NCI-H1092 treated with DMSO at 0.1 percent for 48 hours (cell line): Measurements from ENCODE around the gene CDH6.

Experiments
- DNase-seq: peaks from one replicate; lab custom pipeline; 2025; lab: John Stamatoyannopoulos, UW

The CDH6 gene

DNA sequence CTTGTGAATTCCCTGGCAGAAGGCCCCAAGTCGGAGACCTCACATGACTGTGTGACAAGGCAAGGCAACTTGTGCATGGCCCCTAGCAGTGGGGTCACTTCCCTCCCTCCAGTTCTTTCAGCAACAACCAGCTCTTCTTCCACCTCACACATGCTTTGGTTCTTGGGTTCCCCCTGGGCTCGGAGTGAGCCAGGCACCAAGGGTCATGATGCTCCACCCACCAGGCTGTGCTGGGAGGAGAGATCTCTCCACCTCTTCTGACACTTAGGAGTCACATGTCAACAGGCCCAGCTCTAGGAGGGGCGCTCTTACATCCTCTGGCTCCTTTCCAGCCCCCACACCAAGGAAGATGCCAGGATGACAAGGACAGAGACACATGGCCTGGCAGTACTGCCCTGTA lies 56.7 kb downstream of the CDH6 start:
- DNase-seq: no peak

DNA sequence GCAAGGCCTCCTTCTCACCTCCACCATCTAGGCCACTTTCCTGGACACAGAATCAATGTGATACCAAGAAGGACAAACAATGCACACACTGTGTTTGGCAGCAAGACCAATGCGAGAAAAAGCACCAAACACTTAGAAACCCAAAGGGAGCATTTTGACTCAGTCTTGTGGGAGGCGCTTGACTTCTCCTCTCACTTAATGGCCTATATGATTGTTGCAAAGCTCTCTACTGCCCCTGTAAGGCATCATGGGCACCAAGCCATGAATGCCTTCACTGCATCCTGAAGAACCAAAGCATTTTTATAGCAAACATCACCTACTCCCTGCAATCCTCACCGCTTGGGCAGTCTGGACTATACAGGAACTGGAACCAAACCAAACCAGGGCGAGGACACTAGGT lies 57.5 kb downstream of the CDH6 start:
- no peak for DNase-seq

DNA sequence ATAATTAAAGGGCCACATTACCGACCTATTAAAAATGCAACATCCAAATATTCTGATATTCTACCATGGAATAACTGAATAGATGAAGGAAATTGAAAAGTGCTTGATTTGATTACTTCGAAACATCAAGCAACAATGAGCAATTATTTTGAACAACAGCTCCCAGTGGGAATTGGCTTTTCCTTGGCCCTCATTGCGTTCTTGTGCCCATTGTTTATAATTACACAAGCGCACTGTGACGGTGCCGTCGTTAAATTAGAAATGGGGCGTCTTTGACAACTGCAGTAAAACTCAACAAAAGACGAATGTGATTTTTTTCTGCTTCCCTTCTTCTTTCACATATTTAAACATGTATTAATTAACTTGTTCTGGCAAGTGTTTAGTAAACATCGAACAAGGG lies 61.6 kb downstream of the CDH6 start:
- no peak for DNase-seq

DNA sequence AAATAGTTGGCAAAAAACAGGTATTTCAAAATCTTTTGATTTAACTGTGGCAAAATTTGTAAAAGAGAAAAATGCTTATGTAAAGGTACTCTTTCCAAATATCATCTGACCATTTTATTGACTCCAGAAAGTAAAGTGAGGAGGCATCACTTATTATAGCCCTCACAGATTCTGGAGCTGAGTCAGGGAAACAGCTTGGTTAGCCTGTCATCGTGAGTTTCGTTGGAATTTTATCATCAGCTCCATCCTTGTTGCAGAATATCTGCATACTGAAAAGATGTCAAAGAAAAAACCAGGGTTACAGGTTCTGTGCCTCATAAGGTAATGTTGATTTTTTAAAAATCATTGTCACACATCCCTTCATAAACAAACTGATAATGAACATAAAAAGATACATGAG lies 74.8 kb downstream of the CDH6 start:
- no peak for DNase-seq

DNA sequence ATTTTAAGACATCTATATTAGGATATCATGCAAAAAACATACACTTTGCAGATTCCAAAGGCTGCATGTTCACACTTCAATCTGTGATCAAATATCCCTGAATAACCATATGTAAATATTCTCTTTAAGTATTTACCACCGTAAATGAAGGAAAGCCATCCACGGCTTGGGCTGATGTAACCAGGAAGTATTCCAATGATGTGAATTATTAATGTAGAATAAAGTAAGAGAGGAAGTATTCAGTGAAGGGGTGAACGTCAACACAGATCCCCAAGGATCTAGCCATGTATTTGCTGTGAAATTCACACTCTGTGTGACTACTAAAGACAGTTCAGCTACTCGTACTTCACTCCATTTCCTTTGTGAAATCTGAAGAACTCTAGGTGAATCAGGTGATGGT lies 75.2 kb downstream of the CDH6 start:
- DNase-seq: no peak

DNA sequence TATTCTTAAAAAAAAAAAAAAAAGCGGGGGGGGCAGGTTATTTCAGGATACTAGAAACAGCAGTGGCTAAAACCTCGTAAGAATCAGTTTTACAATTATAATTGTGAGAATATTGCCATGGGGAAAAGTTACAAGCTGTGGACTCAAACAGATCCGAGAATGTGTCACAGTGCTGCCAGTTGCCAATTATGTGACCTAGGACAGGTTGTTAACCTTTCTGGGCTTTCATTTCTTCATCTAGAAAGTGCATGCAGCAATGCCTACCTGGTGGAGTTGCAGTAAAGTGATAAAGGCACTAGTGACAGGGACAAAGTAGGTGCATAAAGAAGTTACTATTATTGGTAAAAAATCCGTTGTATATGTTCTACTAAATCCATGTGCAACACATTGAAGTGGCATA lies 75.8 kb downstream of the CDH6 start:
- no peak for DNase-seq

DNA sequence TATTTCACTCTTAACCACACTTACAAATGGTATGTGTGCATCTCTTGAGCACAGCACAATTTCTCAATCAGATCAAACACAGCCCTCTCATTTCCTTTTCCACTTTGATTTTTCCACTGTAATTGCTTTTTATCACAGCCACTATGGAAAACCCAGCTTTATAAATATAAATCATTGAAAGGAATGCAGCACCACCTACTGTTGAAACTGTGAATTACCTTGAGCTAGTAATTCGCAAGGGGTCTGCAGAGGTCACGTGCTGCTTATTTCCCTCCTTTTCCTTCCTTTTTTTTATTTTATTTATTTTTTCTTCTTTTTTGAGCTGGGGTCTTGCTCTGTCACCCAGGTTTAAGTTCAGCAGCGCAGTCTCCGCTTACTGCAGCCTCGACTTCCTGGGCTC lies 76.9 kb downstream of the CDH6 start:
- peak; percentile 21 for DNase-seq

DNA sequence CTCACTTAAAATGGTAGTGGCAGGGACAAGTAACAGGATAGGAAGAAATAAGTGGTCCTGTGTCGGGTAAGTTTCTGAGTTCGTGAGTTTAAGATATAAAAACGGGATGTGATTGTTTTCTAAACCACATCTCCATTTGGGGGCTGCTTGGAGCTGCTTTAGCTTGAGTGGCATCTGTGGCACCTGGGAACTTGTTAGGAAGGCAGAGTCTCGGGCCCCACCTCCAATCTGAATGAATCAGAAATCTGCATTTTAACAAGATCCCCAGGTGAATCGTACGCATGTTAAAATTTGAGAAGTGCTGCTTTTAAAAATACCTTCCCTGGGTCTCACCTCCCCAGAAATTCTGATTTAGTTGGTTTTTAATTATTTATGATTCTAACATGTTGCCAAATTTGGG lies 78.1 kb downstream of the CDH6 start:
- DNase-seq: no peak

DNA sequence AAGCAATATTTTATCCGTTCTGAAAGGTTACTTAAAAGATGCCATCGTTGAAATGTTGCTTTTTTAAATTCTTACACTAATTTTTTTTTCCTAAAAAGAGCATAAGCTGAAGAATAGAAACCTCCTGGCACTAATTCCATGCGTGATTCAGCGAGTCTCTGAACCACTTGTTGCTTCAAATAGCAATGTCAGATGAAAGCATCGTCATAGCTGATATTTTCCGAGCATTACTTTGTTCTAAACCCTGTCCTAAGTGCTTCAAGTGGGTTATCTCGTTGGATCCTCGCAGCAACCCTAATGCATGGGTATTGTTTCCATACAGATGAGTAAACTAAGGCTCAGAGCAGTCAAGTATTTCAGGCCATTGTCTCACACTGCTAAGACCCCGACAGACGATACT lies 79.7 kb downstream of the CDH6 start:
- no peak for DNase-seq

DNA sequence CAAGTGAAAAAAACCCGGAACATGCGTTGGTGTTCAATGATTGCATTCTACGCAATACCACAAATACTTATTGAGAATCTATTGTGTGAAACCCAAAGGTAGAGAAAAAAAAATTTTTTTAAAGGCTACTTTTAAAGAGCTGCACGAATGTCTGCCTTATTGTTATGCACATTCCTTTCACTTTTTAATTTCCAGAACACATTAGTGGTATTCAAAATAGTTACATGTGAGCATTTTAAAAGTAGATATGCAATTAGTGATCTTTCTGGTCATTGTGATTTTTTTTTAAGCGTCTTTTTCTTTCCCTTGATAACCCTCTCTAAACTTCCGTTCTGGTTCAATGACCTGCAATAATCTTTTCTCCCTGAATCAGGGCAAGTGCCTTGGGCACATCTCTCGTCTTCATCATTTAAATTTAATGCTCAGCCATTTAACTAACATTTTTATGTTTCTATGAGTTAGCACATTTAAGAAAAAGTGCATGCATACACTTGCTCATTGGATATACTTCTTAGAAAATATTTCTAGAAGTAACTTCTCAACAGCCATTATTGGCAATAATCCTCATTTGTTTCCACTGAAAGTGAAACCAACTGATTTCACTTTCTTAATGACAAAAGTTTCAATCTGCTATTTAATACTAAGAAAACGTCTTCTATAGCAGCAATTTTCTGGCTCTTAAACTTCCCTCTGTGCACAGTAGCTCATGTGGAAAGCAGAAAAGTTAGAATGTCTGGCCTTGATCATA lies 80.3 kb downstream of the CDH6 start:
- DNase-seq: no peak

DNA sequence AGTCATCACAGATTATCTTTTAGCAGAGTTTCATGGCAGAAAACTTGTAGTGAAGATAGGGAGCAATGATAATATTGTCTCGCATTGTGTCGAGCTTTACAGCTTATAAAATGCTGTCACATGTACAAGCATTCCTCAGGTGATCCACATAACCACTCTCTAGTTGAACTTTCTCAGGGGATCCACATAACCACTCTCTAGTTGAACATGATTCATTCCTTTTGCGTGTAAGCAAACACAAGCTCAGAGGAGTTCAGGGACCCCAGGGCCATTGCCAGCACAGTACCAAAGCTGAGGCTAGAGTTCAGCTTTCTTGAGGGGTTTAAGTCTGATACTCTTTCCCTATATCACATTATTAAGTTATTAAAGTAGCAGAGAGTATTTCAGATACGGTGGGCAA lies 86.7 kb downstream of the CDH6 start:
- no peak for DNase-seq

DNA sequence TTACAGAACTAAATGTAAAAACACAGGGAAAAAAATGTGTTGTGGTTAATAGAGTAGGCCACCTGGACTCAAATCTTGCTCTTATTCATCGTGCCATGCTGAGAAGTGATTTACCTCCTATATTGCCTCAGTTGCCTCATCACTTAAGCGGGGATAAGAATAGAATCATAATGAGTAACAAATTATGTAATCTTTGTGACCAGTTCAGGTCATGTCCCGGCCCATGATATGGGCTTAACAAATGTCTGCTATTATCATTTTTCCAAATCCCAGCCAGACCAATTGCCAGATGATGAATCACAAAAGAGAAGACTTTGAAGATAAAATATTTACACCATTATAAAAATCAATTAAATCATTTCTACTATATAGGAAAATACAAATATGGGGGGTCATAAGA lies 89.8 kb downstream of the CDH6 start:
- no peak for DNase-seq

DNA sequence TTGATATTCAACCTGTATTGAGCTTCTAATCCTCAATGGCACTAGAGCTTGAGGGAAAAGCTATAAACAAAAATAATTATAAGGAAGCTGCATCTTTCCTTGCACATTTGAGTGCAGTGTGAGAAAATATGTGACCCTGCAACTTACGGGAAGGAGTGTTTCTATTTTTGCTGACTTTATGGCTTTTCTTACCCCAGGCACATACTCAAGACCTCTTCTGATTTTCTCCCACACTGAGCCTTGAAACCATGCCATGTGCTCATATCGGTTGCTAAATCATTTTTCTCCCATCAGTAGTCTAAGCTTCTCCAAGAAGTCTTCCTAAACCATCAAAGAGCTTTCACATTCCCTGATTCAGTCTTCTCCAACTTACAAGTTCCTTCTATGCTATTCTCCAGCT lies 91.5 kb downstream of the CDH6 start:
- DNase-seq: no peak

DNA sequence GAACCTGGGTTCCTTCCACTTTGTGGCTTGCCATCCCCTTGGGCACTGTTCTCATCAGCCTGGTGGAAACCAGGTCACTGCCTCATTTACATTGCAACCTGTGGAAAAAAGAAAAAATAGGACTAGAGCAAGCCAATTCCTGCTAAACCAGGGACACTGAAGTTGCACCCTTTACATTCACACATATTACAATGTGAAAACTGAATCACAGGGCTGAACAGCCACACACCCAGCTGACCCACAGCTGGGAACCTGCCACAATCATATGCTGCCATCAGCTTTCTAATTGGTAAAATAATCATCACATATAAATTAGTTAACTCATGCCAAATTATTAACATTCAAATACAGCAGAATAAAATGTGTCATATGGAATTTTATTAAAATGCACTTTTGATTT lies 94.5 kb downstream of the CDH6 start:
- no peak for DNase-seq

DNA sequence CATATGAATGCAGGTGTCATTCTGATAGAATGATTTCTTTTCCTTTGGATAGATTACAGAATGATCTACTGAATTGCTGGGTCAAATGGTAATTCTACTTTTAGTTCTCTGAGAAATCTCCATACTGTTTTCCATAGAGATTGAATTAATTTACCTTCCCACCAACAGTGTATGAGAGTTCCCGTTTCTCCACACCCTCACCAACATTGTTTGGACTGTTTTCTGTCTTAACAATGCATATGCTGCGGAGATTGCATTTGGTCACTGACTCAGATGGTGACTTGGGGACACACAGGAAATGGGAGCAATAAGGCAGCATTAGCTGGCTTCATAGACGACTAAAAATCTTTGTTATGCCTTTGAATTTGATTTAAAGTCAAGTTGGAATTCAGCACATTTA lies 95.9 kb downstream of the CDH6 start:
- DNase-seq: no peak

DNA sequence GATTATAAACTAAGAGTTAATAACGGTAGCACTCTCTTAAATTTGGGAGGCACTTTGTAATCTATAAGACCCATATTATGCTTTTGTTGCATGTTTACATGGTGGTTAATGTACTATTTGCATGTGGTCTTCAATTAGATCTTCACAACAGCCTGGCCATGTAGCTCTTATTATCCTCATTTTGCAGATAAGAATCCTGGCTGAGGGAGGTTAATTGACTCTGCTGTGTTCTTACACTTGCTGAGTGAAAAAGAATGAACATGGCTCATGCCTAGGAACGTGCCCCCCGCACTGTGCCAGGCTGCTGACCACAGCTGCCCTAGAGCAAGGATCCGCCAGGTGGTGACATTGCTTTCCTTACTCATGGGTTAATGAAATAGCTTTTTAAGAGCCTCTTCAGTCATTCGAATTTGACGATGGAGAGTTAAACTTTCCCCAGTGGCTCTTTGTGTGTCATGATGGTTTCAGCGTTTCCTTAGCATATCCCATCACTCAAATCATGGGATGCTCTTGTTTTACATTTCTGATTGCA lies 97.9 kb downstream of the CDH6 start:
- no peak for DNase-seq

DNA sequence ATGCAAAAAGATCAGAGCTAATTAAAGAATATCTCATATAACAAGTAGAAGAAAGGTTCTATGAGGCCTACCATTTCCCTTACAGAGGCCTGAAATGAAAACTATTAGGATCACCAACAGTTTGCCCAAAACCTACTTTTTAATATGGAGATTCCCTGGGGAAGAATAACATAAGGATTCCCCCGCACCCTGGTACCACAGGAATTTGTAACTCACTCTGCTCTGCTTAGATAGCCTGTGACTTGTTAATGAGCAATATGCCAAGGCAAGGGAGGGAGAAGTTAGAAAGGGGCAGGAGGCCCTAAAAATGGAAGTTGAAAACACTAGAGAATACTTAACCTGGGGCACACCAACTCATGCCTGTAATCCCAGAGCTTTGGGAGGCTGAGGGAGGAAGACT lies 107.0 kb downstream of the CDH6 start:
- no peak for DNase-seq

DNA sequence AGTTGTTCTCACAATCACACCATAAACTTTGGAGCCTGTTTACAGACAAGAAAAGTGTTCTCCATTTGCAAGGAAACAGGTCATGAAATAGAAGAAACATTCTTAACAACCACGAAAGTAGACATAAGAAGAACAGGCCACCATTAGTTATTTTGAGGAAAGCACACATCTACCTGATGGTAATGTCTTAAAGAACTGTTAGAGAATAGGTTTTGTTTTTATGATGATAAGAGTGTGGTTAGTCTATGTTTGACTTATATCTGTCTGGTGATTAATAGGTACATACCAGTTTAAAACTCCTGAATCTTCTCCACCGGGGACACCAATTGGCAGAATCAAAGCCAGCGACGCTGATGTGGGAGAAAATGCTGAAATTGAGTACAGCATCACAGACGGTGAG lies 108.3 kb downstream of the CDH6 start:
- no peak for DNase-seq

DNA sequence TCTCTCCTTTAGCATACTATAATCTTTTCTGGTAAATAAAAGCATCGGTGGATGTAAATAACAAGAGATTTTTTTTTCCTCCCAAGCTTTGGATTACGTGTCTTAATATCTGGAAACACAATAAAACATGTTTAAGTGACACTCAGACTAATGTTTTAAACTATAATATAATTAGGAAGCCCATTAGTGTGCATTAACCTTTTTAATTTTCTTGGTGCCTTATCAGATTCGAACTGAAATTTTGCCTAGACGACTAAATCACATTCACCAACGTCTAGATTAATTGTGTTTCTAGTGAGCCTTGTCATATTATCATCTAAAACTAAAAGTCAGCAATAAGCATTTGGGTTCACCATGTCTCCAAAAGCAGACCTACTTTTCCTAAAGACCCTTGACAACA lies 110.2 kb downstream of the CDH6 start:
- DNase-seq: no peak

DNA sequence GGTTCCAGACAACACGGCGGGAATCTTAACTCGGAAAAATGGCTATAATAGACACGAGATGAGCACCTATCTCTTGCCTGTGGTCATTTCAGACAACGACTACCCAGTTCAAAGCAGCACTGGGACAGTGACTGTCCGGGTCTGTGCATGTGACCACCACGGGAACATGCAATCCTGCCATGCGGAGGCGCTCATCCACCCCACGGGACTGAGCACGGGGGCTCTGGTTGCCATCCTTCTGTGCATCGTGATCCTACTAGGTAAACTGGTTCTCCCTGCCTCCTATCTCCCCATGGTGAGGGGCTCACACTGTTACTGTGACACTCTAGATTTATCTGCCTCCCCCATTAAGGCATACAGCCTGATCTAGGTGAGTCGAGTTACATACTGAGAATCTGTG lies 124.2 kb downstream of the CDH6 start:
- no peak for DNase-seq

DNA sequence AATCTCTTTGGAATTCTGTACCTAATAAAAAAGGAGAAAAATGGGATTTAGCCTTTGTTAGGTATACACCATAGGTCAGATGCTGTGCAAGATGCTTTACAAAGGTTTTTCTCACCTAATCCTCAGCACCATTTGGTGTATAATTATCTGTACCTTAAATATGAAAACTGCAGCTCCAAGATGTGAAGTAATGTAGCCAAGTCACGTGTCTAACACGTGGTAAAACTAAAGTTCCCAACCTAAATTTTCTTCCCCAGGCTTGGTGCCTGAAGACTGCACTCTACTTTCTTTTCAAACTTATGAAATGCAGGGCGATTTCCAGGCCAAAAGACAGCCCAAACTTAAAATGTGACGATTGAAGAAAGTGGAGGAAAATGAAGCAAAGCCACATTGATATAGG lies 125.8 kb downstream of the CDH6 start:
- DNase-seq: no peak

DNA sequence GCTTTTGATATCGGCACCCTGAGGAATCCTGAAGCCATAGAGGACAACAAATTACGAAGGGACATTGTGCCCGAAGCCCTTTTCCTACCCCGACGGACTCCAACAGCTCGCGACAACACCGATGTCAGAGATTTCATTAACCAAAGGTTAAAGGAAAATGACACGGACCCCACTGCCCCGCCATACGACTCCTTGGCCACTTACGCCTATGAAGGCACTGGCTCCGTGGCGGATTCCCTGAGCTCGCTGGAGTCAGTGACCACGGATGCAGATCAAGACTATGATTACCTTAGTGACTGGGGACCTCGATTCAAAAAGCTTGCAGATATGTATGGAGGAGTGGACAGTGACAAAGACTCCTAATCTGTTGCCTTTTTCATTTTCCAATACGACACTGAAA lies 129.5 kb downstream of the CDH6 start:
- DNase-seq: no peak

DNA sequence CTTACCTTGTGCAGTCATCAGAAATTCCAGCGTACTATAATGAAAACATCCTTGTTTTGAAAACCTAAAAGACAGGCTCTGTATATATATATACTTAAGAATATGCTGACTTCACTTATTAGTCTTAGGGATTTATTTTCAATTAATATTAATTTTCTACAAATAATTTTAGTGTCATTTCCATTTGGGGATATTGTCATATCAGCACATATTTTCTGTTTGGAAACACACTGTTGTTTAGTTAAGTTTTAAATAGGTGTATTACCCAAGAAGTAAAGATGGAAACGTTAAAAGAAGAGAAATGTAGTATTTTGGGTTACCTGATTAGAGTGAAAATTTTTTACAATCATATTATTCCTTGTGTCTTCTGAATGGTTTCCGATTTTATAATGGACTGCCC lies 131.4 kb downstream of the CDH6 start:
- DNase-seq: no peak

DNA sequence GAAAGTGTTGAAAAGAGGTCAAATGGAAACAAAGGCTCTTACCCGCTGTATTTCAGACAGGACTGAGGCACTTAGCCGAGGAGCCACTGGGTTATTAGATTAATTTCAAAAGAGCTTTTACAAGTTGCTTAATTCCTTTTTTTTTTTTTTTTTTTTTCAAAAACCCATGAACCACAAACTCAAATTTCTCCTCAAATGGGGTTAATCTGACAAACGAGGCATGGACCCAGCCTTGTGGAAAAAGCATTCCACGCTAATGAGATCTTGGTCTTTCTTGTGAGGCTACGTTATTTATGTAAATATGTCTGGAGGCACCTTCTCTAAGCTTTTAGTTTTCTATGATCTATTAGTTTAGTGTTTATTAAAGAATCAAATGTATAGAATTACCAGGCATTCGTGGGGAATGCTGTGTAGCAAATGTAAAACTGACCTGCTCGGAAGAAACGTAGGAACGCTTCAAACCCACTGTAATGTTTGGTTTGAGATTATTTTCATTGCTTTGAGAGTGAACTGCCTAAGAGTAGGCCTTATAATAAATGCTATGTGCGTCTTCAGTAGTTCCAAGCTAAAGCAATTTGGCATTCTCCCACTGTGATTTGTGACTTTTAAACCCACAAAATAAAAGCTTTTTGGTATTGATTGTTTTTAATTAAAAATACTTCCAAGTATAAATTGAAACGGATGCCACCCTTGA lies 134.7 kb downstream of the CDH6 start:
- no peak for DNase-seq
